ENCODE measurements around the gene ADIPOR1.
A peak's percentile ranks its signal among the peaks of the same experiment; 100 is the strongest.
"Not testable (repeated sequence)": the region's sequence is repeated elsewhere in the genome, so short reads cannot be mapped to it uniquely, and the experiment has no call there.

ADIPOR1 gene, protein sequence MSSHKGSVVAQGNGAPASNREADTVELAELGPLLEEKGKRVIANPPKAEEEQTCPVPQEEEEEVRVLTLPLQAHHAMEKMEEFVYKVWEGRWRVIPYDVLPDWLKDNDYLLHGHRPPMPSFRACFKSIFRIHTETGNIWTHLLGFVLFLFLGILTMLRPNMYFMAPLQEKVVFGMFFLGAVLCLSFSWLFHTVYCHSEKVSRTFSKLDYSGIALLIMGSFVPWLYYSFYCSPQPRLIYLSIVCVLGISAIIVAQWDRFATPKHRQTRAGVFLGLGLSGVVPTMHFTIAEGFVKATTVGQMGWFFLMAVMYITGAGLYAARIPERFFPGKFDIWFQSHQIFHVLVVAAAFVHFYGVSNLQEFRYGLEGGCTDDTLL

GRCh38 chr1:202957733-202958543 lies at the start of gene ADIPOR1:
Gene ADIPOR1, minus strand, starts transcription at chr1:202958312. Its CDS starts 7,242 bp downstream, at chr1:202951070.
- H3K27me3 Mint-ChIP-seq (ENCODE audit: low read depth), result no peaks in the 10 kb centered on the region
- peaks cover 7% of the 10 kb centered on the region for H3K36me3 Mint-ChIP-seq (ENCODE audit: low read depth)
- H3K9me3 Mint-ChIP-seq, result no peaks in the 10 kb centered on the region
- TF ChIP-seq, protein P1, sequence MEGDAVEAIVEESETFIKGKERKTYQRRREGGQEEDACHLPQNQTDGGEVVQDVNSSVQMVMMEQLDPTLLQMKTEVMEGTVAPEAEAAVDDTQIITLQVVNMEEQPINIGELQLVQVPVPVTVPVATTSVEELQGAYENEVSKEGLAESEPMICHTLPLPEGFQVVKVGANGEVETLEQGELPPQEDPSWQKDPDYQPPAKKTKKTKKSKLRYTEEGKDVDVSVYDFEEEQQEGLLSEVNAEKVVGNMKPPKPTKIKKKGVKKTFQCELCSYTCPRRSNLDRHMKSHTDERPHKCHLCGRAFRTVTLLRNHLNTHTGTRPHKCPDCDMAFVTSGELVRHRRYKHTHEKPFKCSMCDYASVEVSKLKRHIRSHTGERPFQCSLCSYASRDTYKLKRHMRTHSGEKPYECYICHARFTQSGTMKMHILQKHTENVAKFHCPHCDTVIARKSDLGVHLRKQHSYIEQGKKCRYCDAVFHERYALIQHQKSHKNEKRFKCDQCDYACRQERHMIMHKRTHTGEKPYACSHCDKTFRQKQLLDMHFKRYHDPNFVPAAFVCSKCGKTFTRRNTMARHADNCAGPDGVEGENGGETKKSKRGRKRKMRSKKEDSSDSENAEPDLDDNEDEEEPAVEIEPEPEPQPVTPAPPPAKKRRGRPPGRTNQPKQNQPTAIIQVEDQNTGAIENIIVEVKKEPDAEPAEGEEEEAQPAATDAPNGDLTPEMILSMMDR (IDR thresholded peaks at IDR 0.05; ENCODE audit: unreplicated experiment in 3 of 3), result peak in 1 of 3 experiments; percentile 20
- peak within 1 kb of the TSS; percentile 90 to 95 (median 93) for H3K4me3 Mint-ChIP-seq
- peak within 1 kb of the TSS; percentile 65 to 91 (median 75) for H3K27ac Mint-ChIP-seq
- H3K4me1 Mint-ChIP-seq, result peaks cover 61% of the 10 kb centered on the region

GRCh38 chr1:203006948-203007871 lies 49.1 kb upstream of the ADIPOR1 start, which contains the start of gene TMEM183A:
Gene TMEM183A, plus strand, starts transcription at chr1:203007374. Its CDS starts 92 bp downstream, at chr1:203007466.
- Mint-ChIP-seq H3K27me3 (ENCODE audit: low read depth) (no peaks in the 10 kb centered on the region), H3K36me3 (ENCODE audit: low read depth) (peaks cover 34% of the 10 kb centered on the region), H3K4me1 (peaks cover 23% of the 10 kb centered on the region), H3K27ac (peak within 1 kb of the TSS; percentile 93 to 98 (median 97)), H3K9me3 (no peaks in the 10 kb centered on the region), H3K4me3 (peak within 1 kb of the TSS; percentile 87 to 98 (median 97))
- TF ChIP-seq, protein P1 (IDR thresholded peaks at IDR 0.05; ENCODE audit: unreplicated experiment in 3 of 3), result no peak

DNA sequence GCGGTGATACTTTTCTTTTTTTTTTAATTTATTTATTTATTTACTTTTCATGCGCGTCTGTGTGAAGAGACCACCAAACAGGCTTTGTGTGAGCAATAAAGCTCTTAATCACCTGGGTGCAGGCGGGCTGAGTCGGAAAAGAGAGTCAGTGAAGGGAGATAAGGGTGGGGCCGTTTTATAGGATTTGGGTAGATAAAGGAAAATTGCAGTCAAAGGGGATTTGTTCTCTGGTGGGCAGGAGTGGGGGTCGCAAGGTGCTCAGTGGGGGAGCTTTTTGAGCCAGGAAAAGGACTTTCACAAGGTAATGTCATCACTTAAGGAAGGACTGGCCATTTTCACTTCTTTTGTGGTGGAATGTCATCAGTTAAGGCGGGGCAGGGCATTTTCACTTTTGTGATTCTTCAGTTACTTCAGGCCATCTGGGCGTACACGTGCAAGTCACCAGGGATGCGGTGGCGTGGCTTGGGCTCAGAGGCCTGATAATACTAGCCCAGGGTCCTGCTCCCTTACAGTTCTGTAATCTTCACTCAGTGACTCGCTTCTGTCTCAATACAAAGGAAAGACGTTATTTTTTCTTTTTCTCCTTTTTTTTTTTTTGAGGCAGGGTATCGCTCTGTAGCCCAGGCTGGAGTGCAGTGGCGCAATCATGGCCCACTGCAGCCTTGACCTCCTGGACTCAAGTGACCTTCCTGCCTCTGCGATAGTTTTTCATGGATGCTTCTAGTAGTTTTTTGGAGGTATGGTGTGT lies 47.5 kb upstream of the ADIPOR1 start:
- not testable (repeated sequence) for H3K27me3 Mint-ChIP-seq (ENCODE audit: low read depth); H3K9me3 Mint-ChIP-seq
- peak overlapping the region; percentile 93 to 98 (median 97) for H3K27ac Mint-ChIP-seq
- peaks cover 18% of the 10 kb centered on the region for H3K36me3 Mint-ChIP-seq (ENCODE audit: low read depth)
- peak overlapping the region; percentile 87 to 98 (median 97) for H3K4me3 Mint-ChIP-seq
- H3K4me1 Mint-ChIP-seq, result peaks cover 20% of the 10 kb centered on the region

DNA sequence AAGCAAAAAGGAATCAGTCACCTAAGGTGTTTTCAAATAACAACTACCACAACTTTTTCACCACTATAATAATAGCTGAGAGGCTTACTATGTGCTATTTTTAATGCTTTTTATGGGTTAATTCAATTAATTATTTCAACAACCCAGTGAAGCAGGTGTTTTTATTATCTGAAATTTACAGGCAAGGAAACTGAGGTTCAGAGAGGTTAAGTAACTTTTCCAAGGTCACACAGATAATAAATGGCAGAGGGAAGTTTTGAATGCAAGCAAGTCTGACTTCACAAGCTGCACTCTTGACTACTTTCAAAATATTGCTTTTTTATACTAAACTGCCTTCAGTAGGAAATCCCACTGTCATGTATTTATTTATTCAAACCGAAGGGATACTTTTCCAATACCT lies 44.8 kb upstream of the ADIPOR1 start:
- H3K27me3 Mint-ChIP-seq (ENCODE audit: low read depth), result peaks cover 13% of the 10 kb centered on the region
- no peak overlapping the region for H3K4me3 Mint-ChIP-seq
- H3K9me3 Mint-ChIP-seq, result no peaks in the 10 kb centered on the region

GRCh38 chr1:203001986-203002385 lies 43.9 kb upstream of the ADIPOR1 start:
- Mint-ChIP-seq H3K36me3 (ENCODE audit: low read depth) (no peaks in the 10 kb centered on the region), H3K4me3 (no peak overlapping the region), H3K9me3 (no peaks in the 10 kb centered on the region), H3K27me3 (ENCODE audit: low read depth) (peaks cover 23% of the 10 kb centered on the region), H3K27ac (no peak overlapping the region), H3K4me1 (peaks cover 3% of the 10 kb centered on the region)
- TF ChIP-seq, protein P1 (IDR thresholded peaks at IDR 0.05; ENCODE audit: unreplicated experiment in 3 of 3), result no peak

More for the DNA sequence above, 44.8 kb upstream of the ADIPOR1 start:
- Mint-ChIP-seq H3K36me3 (ENCODE audit: low read depth) (peaks cover 3% of the 10 kb centered on the region), H3K27ac (no peak overlapping the region), H3K4me1 (peaks cover 9% of the 10 kb centered on the region)
- TF ChIP-seq, protein P1 (IDR thresholded peaks at IDR 0.05; ENCODE audit: unreplicated experiment in 3 of 3), result no peak
